ENCODE data around the gene C1QL2. TPM values are rescaled to one million over a fixed set of nuclear protein-coding genes. Genes with fewer than 3 reads are reported as not detected.

Gene C1QL2
- total RNA-seq = not detected in 2 replicates

GRCh38 chr2:119158563-119159347 is at the start of gene C1QL2:
Gene C1QL2, minus strand, starts transcription at chr2:119158751. Its CDS starts 482 bp downstream, at chr2:119158269.

Other genes starting within 250 kb of the C1QL2 start
- not detected in 2 replicates for gene MARCO, start 216.6 kb downstream of the C1QL2 start, total RNA-seq
- 2.9 and 8.6 TPM in 2 replicates for gene STEAP3, start 65.1 kb upstream of the C1QL2 start, total RNA-seq
- gene C2orf76, start 208.1 kb upstream of the C1QL2 start, total RNA-seq = 5.0 and 13.0 TPM in 2 replicates
- 115 and 132 TPM in 2 replicates for gene DBI, start 208.2 kb upstream of the C1QL2 start, total RNA-seq

Measured in bladder microvascular endothelial cell (primary cell).